GM19455 (cell line): ENCODE data around the gene DNAH6.
"Not testable (repeated sequence)": the region's sequence is repeated elsewhere in the genome, so short reads cannot be mapped to it uniquely, and the experiment has no call there.

Experiments
- ATAC-seq: cut with Tn5 transposase; IDR thresholded peaks from one replicate; pipeline ENCODE4 v1.9.1; 2021; ENCODE audit not compliant: unreplicated experiment

Gene DNAH6

GRCh38 chr2:84516234-84516986 is at the start of gene DNAH6:
TSS of gene DNAH6 (plus strand) at chr2:84516498. CDS start at chr2:84517827, 1,329 bp downstream.
- ATAC-seq, result peak; percentile 81

- ATAC-seq, result no peak
These were observed 48.9 kb upstream of the DNAH6 start for GRCh38 chr2:84467389-84467788.

GRCh38 chr2:84472423-84472822 is 43.9 kb upstream of the DNAH6 start:
- not testable (repeated sequence) for ATAC-seq

- ATAC-seq, result no peak
These were observed 43.3 kb upstream of the DNAH6 start for GRCh38 chr2:84472856-84473565.

- ATAC-seq, result no peak
These were observed 42.1 kb upstream of the DNAH6 start for GRCh38 chr2:84474176-84474575.

- ATAC-seq, result no peak
These were observed 38.4 kb upstream of the DNAH6 start for GRCh38 chr2:84477886-84478285.

- no peak for ATAC-seq
These were observed 37.4 kb upstream of the DNAH6 start for GRCh38 chr2:84478867-84479266.

GRCh38 chr2:84481702-84482101 is 34.6 kb upstream of the DNAH6 start:
- ATAC-seq, result no peak

DNA sequence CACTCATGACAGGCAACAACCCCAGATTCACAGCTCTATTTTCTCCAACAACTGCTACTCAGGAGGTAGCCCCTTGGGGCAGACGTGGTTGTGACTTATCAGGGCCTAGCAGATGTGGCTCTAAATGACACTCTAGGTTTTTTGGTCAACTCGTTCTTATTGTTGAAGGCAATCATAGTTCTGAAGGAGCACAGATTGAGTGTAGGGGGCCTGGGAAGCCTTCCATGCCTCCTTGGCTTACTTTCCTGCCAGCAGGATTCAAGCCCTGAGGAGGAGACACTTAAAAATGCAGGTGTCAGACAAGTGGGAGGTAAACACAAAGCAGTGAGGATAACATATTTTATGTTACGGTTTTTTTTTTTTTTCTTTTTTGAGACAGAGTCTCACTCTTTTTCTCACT is 33.7 kb upstream of the DNAH6 start:
- ATAC-seq, result no peak

GRCh38 chr2:84483320-84483719 is 33.0 kb upstream of the DNAH6 start:
- no peak for ATAC-seq

DNA sequence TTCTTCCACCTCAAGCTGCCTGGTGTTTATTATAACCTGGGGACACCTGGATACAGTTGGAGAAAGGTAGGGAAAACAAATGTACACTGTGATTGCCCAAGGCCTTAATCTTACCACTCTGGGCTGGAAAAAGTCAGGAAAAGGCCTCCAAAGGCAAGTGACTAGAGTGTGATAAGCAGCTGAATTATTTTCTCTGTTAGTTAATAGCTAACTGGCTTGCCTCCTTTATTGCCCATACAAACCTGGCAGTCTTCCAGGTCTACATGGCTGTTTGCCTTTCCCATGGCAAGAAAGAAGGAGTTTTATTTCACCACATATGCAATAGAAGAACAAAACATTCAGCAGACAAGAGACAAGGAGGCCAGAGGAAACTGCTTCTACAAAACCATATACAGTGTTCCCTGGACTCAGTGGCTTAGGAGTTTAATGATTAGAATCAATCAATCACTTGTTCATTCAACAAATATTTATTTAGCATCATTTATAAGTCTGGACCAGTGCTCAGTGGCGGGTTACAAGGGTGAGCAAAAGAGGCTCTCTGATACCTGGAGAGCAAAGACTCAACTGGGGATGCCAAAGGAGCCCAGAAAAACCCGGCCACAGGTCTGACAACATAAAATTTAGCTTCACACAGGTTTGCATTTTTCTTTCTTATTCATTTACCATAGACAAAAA is 29.7 kb upstream of the DNAH6 start:
- ATAC-seq, result no peak

GRCh38 chr2:84487298-84487996 is 28.9 kb upstream of the DNAH6 start:
- ATAC-seq, result no peak

- ATAC-seq, result no peak
These were observed 25.0 kb upstream of the DNAH6 start for GRCh38 chr2:84491256-84491655.

DNA sequence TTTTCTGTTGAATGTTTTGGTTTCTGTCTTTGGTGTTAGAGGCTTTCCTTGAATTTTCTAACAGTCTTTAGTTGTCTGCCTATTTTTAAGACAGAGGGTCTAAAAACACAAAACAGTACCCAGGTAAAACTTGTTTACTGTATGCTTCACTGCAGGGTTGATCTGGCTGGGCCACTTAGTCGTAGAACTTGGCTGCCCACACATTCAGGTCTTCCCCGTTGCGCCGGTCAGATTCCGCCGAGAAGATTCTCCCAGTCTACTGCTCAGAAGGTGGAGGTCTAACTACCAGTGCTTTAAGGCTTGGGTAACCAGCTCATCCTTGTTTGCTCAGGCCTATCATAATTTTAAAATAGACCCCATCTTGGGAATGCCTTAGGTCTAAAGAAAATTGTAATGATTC is 24.6 kb upstream of the DNAH6 start:
- no peak for ATAC-seq

DNA sequence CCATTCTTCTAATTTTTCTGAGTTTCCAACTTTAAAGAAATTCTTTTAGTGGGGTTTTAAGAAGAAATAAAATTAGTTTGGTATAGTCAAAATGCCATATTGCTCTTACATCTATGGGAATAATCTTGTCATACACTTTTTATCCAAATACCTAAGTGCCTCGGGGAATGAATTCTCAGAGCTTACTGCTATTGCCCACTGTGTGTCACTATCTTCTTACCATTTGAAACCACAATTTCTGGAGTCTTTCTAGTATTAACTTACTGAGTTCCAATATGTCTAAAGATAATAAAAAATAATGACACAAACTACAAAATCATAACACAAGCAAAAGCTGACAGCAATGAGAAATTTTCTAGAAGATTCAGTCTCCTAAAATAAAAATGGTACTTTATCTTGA is 23.7 kb upstream of the DNAH6 start:
- no peak for ATAC-seq

DNA sequence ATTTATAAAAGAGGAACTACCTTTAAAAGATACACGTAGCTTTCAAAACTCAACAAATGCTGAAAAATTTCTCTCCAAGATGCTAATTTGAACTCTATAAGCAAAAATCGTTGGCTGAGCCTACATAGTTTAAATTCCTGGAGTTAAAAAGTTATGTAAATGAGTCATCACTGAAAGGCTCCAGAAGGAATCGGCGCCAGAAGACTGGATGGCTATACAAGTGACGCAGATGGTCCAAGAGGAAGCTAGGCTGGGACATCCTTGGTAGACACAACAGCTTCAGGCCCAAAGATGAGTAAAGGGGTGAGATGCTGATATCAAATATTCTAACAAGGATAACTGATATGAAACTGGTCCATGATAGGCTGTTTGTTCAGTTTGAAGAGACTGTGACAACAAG is 22.8 kb upstream of the DNAH6 start:
- no peak for ATAC-seq

DNA sequence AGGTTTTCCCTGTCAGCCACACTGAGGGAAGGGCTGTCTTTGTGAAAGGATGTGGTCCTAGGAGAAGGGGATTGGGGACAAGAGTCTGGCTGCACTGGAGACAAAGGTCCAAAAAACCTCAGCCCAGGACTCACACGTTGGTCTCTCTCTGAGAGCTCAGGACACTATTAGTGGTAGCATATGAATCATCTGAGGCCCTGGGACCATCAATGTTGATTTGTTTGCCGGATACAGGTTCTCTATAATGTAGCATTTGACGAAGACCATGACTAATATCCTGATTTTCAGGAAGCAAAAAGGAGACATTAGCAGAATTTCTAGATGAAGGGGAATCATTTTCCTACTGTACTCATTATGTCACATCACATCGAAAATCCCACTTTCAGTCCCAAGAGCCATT is 22.2 kb upstream of the DNAH6 start:
- no peak for ATAC-seq

- ATAC-seq, result peak; percentile 71
These were observed 20.7 kb upstream of the DNAH6 start for GRCh38 chr2:84495539-84496146.

GRCh38 chr2:84496386-84496785 is 19.9 kb upstream of the DNAH6 start:
- ATAC-seq, result no peak

GRCh38 chr2:84497285-84497684 is 19.0 kb upstream of the DNAH6 start:
- ATAC-seq, result no peak
